Endometrial microvascular endothelial cells (primary cell): ENCODE results near the gene HELZ2. TPM values are rescaled to one million over a fixed set of nuclear protein-coding genes. Genes with fewer than 3 reads are reported as not detected.

Source experiments
- in situ Hi-C: cut with HindIII; loops from 2 replicates; pipeline ENCODE4 v1.10.0; 2017; ENCODE audit warnings: low sequenced_read_pairs, low pct_unique_long_range_greater_than_20kb; ENCODE audit errors: inconsistent ontology term
- total RNA-seq: library from RNA; depleted of rRNA; stranded (reverse); fragments of >200 nt; gene quantifications from one replicate; pipeline ENCODE4 v1.2.3, GENCODE V29; 2015; ENCODE audit errors: inconsistent ontology term

HELZ2 gene
- total RNA-seq, 1 donor from 2014 or later: 61.5 TPM

DNA sequence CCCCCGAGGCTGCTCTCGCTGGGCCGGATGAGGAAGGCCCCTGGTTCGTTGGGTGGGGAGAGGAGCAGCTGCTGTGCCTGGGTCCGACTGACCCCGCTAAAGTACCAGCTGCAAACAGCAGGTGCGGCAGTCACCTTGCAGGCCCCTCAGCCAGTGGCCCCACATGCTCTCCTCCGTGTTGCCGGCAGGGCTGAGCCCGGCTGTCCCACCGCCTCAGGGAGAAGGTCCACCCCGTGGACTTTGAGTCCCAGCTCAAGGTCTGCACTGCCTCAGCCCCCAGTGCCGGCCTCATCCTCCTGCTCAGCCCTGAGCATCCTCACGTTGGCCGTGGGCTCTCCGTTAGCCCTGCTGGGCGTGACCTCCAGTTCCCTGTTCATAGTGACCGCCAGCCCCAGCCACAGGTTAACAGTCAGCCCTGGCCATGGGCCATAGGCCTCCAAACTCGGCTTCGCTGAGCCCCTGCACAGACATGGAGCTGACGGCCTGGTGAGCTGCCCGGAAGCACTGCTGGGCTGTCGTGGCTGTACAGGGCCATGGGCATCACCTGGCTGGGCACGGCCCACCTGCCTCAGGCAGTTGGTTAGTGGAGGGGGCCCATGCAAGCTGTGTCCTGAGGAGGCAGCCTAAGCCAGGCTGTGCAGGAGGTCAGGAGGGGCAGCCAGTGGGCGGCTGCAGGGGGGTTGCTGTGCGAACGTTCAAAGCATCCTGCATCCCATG lies 29.6 kb downstream of the HELZ2 start:
- in situ Hi-C loops: no loop called here

DNA sequence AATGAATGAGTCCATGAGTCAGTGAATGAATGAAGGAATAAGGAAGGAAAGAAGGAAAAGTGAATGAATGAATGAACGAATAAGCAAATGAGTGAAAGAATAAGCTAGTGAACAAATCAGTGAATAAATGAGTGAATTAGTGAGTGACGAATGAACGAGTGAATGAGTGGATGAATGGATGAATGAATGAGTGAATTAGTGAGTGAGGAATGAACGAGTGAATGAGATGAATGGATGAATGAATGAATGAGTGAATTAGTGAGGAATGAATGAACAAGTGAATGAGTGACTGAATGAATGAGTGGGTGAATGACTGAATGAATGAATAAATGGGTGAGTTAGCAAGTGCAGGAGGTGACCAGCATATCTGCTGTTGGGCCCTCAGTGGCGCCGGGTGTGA lies 30.3 kb downstream of the HELZ2 start:
- in situ Hi-C loops: no loop called here

DNA sequence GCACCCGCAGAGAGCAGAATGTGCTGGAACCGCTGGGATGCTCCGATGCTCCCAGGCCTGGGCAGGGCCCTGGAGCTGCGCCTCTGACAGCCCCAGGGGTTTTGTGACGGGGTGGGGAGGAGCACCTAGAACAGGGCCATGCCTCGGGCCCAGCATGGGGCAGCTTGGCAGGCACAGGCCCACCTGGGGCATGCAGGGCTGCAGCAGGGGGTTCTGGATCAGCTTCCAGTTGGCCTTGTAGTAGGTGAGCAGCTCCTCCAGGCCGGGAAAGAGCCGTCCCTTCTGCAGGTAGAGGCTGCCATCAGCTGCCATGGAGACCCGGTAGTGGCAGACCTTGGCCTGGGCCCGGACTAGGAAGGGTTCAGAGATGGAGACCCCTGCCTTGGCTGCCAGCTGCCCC lies 30.9 kb downstream of the HELZ2 start:
- in situ Hi-C loops: no loop called here

DNA sequence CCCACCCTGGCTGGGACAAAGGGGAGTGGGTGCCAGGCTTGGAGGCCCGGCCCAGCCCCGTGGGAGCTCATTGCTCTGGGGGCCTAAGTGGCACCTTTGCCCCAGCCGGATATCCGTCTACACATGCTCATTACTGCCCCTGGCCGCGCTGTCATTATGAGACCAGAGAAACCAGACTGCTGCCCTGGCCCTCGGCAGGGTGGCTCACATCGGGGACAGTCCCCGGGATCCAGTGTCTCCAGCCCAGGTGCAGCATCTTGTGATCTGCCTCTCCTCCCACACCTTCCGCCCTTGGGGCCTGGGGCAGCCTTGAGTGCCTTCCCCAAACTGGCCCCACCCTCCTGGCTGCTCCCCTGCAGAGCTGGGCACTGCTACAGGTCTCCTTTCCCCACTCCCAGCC lies 31.3 kb downstream of the HELZ2 start:
- in situ Hi-C loops: no loop called here

DNA sequence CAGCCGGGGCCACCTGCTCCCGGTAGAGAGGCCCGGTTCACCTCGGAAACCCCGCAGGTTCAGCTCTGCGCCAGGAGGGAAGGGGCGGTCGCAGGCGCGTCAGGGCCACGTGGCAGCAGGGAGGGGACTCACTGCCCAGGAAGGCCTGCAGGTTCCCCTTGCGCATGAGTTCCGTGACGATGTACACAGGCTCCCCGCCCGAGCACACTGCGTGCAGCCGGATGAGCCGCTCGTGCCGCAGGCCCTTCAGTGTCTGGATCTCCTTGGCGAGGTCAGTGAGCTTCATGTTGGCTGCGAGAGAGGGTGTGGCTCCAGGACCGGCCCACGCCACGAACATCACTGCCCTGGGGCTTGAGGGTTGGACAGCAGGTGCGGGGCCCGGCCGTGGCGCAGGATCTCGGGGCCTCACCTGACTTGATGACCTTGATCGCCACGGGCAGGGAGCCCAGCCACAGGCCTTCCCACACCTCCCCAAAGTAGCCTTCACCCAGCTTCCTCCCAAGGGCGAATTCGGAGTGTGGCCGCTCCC lies 31.9 kb downstream of the HELZ2 start:
- in situ Hi-C loops: no loop called here

DNA sequence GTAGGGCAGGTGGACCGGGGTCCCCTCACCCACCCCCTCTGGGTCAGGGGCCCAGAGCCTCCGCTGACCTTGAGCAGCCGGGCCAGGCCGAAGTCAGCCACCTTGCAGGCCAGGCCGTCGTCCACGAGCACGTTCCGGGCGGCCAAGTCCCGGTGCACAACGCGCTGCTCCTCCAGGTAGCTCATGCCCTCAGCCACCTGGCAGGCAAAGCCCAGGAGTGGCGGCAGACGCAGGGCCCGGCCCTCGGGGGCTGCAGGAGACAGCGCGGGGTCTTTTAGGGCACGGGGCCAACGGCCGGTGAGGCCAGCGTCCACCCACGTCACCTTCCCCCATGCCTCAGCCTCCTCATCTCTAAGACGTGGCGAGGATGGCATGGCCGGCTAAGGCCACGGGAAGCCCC lies 32.7 kb downstream of the HELZ2 start:
- in situ Hi-C loops: no loop called here

DNA sequence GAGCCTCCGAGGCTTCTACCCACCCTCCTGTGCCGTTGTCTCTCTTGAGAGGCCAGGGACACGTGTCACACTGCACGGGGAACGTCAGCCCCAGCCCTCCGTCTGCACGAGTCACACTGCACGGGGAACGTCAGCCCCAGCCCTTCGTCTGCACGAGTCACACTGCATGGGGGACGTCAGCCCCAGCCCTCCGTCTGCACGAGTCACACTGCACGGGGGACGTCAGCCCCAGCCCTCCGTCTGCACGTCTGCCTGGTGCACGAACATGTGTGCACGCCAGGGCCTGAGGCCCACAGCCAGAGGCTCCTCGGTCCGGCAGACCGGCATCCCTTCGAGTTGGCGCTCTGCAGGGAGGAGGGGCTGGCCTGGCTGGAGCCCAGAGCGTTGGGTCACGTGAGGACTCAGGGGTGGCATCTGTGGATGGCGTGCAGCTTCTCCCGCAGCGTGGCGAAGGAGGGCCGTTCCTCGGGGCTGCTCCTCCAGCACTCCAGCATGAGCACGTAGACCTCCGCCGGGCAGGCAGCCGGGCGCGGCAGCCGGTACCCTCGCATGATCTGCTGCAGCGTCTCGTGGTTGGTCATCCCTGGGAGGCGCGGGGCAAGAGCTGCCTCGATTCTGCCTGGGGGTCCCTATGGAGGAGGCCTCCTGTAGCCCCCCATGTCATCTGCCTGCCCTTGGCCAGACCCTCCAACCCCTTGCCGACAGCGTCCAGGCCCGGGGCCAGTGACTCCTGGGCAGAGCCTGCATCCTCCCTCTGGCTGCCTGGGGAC lies 33.4 kb downstream of the HELZ2 start:
- in situ Hi-C loops: no loop called here

DNA sequence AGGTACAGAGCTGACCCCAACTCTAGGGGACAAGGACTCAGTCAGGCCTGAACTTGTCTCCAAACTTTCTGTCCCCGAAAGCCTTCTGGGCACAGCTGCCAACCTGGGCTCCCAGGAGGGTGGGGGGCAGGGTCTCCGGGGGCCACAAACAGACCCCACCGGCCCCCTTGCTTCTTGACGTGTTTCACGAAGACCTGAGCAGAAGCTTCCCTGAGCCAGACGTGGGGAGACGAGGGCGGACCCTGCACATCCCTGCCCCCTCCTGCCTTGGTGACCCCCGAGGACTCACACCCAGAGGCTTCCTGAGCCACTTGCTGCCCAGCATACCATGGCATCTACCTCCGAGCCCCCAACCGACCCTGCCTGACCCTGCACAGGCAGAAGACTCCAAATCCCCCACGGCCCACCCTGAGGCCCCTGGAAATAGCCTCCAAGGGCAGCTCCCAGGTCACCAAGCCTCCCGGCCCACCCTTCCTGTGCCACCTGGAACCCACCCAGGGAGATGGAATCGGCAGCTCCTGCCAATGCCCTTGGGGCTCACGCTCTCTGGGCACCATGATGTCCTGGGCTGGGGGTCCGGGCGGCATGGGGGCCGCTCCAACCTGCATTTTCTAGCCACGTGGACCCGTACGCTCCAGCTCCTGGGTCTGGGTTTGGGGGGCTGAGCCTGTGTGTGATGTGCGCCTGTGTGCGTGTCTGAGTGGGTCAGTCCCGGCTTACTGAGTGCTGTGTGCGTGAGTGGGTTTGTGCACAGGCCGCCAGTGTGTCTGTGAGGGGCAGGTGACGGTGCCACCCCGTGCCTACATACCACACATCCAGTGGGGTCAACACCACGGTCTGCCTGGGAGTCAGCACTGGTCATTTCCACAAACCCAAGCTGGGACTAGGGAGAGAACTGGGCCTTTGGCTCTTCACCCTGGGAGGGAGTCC lies 34.3 kb downstream of the HELZ2 start:
- in situ Hi-C loops: no loop called here

DNA sequence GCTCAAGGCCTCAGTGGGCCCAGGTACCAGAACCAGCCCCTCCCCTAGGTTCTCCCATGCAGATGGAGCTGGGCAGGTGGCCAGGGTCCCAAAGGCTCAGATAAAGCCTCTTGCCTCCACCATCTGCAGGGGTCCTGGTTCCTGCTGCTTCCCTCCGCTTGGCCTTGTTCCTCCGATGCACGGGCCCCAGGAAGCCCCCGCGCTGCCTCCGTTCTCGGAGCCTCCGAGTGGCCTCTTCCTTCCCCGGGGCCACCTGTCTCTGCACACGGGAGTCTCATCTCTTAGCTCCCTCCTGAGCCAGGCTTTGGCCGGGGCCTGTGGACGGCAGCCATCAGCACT lies 35.0 kb downstream of the HELZ2 start:
- in situ Hi-C loops: no loop called here

DNA sequence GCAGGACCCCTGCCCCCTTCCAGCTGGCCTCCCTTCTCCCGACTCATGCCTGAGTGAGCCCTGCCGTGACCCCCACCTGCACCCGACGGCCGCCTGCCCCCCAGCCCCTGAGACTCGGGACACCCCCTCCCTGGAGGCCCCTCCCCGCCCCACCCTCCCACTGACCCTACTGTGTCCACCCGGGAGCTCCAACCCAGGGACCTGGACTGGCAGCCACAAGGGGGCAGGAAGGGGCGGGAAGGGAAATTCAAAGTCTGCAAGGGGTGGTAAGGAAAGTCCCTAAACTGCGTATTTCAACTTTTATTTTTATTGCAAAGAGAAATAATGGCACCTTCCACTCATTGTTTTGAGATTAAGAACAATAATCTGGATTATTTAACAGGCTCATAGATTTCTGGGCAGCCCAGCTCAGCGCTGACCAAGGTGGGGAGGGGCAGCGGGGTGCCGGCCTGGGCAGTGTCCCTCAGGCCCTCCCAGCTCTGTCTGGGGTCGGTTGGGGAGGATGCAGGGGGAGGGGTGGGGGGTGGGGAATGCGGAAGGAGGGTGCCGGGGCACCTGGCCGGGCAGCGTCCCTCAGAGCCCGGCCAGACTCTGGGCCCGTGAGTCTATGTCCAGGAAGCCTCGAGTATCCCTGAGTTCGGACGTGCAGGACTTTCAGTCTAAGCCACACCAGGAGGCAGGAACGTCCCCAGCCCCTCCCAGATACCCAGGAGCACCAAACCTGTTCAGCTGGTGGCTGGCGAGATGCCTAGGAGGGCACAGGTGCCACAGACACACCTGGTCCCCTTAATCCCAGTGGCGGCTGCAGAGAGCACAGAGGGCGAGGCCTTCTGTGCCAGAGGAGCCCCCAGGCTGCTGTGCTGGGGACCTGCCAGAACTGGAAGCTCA lies 35.6 kb downstream of the HELZ2 start:
- in situ Hi-C loops: no loop called here

DNA sequence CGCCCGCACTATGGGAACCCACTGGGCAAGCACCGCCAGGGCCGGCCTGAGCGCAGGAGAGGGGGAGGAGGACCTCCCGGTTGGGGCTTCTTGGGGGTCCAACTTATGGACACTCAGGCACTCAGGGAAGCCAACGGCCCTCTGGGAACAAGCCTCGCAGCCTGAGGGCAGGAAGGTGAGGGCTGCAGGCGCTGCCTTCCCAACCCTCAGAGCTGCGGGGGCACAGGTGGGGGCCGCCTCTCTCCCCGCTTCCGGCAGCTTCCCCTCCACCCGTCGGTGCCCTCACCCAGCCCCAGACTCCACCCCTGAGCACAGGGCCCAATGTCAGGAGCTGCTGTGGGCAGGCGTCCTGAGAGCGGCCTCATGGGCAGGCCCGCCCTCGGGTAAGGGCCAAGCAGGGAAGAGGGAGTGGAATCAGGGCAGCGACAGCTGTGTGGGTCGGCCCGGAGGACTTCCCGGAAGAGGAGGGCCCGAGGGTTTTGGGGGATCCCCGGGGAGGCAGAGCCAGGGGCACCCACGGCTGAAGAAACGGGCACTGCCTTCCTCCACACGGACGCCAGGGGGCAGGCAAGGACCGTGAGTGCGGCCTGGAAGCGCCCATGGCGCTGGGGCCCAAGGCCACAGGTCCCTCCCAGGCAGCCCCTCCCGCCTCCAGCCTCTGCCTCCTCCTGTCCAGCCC lies 36.4 kb downstream of the HELZ2 start:
- in situ Hi-C loops: no loop called here

DNA sequence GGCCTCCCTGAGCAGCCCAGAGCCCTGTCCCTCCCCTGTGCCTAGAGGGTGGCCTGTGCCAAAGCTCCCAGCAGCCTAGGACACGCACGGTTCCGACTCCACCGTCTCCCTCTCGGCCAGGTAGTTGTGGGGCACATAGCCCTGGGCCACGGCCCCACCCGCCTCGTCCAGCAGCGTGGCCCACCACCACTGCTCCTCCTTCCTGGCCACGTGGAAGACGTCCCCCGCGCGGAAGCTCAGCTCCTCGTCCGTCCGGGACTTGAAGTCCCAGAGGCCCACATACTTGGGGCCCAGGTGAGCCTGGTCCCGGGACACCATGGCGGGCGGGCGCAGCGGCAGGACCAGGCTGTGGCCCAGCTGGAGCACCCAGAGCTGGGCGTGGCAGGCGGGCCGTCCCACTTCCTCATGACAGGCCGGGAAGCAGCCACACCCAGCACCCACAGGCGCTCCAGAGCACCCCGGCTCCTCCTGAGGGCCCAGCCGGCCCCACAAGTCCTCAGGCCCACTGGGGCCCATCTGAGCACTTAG lies 37.0 kb downstream of the HELZ2 start, which contains the start of gene PTK6:
TSS of gene PTK6 (minus strand) at position 380 of the 528 bp plus-strand sequence. CDS start at position 318, 62 bp downstream.
- in situ Hi-C loops: no loop called here

DNA sequence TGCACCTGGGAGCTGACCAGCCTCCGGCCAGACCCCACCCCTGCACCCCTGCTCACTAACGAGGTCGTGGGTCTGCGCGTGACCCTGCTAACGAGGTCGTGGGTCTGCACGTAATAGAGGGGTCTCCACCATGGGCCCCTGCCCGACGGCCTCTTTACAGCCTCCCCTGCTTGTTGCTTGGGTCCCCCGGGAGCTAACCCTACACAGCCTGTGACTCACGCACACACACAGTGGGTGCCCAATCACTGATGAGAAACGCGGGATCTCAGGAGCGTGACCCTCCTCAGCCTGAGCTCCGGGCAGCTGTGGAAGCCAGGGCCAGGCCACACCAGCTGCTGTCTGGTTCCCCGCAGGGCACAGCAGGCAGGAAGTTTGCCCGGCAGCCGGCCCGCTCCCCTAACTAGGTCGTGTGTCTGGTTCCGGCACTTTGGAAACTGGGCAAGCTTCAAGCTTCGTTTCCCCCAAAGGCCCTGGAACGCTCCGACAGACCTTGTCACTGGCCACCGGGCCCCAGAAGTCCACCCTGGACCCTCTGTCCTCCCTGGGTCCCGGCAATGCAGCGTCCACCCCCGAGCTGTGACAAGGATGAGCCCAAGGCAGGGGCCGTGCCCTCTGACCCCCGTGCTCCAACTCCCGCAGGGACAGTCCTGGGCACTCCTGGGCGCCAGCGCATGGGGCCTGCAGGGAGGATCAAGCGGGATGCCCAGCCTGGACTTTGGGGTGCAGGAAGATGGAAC lies 37.6 kb downstream of the HELZ2 start:
- in situ Hi-C loops: no loop called here

DNA sequence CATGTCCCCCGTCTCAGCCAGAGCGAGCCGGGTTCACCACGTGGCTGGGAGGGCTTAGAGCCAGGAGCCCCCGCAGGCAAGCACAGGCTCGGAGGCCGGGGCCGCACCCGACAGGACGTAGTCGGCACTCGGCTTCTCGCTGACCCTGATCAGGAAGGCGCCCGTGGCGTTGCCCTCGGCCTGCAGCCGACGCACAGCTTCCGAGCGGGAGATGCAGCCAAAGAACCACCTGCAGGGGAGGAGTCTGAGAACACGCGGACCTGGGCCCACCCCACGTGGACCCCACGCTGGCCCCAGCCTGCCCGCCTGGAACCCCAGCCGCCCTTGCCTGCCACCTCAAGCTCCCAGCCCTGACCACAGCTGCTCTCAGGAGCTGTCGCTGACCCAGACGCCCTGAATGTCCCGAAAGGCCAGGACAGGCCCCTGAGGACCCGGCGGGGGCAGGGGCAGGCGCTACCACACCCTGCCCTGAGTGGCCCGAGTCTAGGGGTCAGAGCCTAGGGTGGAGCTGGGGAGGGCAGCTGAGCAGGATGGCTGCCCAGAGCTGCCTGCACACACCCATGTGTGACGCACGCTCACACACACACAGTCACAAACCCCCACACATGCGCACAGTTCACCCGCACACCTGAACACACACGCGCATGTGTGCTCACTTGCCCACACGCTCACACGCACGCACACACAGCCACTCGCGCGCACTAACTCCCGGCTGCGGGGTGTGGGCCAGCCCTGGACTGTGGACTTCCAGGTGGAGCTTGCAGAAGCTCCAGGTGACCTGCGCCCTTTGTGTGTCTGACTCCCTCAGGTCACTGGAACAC lies 39.0 kb downstream of the HELZ2 start:
- in situ Hi-C loops: no loop called here

DNA sequence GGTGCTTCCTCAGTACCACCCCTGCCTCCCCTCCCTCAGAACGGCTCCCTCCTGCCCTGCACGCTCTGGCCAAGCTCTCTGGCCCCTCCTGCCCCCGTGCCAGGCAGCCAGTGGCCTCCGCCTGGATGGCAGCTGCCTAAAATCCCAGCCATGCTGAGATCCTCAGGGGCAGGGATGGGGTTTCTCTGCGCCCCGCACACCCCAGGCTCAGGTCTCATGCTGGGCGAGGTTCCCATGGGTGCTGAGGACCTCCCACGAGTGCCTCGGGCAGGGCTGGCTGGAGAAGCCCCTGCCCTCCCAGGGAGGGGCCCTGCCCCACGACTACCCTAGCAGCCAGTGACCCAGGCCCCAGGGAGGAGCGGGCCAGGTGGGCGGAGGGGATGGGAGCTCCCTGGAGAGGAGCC lies 39.6 kb downstream of the HELZ2 start:
- in situ Hi-C loops: no loop called here

DNA sequence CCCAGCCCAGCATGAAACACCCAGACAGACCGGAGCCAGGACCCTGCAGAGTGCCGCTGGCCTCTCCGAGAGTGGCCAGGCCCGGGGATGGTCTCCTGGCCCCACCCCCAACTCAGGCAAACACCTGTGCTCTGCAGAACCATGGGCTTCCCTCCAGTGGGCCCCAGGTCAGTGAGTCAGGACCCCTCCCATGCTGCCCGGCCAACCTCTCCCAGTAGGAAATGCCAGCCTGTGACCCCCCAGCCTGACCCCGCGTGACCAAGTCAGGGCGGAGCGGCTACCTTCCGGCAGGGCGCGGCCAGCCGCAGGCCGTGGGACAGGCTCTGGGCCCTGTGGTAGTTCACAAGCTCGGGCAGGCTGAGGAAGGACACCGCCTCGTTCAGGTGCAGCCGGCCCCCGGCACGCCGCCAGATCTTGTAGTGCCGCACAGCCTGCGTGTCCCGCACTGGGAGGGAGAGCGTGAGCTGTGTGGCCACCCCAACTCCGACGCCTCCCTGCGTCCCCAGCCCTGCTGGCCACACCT lies 40.1 kb downstream of the HELZ2 start:
- in situ Hi-C loops: no loop called here
